H54 (cell line): ENCODE results near the gene ISG20.

Source experiments
- DNase-seq: peaks from one replicate; pipeline ENCODE4 v3.0.0; 2011; ENCODE audit warnings: low spot score, mixed read lengths; ENCODE audit not compliant: insufficient read length
- FAIRE-seq: peaks from 3 replicates; lab custom pipeline; 2011; peaks lifted over from hg19 to GRCh38; lab: Jason Lieb, UNC
- POLR2A ChIP-seq: IDR thresholded peaks from 2 replicates; pipeline ENCODE4 v1.6.1; 2011; ENCODE audit warnings: low read depth, mild to moderate bottlenecking, low read length

Gene ISG20

DNA sequence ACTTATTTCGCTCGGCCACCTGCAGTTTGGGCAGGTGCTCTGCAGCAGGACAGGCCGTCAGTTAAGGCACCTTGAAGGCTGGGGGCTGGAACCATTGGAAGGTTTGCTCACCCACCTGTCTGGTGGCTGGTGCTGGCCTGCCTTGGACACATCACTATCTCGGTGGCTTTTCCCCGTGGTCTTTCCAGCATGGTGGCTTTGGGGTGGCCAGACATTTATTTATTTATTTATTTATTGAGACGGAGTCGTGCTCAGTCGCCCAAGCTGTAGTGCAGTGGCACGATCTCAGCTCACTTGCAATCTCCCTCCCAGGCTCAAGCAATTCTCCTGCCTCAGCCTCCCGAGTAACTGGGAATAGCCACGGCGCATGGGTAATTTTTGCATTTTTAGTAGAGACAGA lies 11.7 kb downstream of the ISG20 start:
- DNase-seq: no peak
- no peak for FAIRE-seq
- TF ChIP-seq POLR2A: no peak

DNA sequence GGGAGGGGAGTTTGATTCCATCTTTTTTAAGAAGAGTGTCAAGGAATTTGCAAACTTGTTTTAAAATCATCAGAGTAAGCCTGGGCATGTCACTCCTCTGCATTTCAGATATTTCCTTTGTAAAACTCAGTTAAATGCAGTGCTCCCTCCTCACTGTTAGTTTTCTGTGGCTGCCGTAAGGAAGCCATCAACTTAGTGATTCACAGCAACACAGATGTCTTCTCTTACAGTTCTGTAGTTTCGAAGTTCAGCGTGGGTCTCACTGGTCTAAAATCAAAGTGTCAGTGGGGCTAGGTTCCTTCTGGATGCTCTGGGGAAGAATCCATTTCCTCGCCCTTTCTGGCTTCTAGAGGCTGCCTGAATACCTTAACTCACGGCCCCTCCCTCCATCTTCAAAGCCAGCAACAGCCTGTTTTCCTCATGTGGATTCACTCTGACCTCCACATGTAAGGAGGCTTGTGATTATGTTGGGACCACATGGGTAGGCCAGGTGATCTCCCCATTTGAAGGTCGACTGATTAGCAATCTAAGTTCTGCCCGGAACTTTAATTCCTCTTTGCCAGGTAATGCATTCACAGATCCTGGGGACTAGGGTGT lies 12.4 kb downstream of the ISG20 start:
- no peak for TF ChIP-seq POLR2A
- DNase-seq (no peak), FAIRE-seq (no peak)

DNA sequence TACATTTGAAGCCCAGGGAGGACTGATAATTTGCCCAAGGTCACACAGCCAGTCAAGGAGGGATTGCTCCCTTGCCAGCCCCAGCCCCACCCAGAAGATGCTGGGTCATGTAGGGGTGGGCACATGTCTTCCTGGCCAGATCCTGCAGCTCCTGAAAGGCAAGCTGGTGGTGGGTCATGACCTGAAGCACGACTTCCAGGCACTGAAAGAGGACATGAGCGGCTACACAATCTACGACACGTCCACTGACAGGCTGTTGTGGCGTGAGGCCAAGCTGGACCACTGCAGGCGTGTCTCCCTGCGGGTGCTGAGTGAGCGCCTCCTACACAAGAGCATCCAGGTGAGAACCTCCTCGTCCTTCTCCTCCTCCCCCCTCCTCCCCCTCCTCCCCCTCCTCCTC lies 13.2 kb downstream of the ISG20 start:
- no peak for FAIRE-seq
- no peak for TF ChIP-seq POLR2A
- no peak for DNase-seq

DNA sequence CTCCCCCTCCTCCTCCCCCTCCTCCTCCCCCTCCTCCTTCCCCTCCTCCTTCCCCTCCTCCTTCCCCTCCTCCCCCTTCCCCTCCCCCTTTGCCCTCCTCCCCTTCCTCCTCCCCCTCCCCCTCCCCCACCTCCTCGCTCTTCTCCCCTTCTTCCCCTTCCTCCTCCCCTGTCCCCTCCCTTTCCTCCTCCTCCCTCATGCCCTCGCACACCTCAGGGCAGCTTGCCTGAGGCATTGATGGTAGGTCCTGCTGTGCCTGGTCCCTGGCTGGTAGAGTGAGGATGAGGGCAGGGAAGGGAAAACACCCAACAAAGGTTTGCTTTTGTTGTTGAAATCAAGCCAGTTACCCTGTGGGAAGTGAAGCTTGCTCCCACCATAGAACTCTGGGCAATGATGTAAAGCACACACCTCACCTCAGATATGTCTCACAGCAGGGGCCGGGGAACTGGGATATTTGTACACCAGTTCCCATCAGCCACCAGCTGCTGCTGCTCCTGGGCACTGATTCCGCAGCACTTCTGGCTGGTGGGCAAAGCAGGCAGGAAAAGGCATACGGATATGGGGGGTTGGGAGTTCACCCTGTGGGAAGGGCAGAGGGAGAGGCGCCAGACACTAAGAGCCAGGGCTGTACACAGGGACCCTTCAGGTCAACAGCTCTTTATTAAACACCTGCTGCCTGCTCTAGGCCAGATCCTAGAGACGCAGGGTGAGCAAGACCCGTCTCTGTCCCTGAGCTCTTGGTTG lies 13.8 kb downstream of the ISG20 start:
- DNase-seq: no peak
- FAIRE-seq: no peak
- no peak for TF ChIP-seq POLR2A

DNA sequence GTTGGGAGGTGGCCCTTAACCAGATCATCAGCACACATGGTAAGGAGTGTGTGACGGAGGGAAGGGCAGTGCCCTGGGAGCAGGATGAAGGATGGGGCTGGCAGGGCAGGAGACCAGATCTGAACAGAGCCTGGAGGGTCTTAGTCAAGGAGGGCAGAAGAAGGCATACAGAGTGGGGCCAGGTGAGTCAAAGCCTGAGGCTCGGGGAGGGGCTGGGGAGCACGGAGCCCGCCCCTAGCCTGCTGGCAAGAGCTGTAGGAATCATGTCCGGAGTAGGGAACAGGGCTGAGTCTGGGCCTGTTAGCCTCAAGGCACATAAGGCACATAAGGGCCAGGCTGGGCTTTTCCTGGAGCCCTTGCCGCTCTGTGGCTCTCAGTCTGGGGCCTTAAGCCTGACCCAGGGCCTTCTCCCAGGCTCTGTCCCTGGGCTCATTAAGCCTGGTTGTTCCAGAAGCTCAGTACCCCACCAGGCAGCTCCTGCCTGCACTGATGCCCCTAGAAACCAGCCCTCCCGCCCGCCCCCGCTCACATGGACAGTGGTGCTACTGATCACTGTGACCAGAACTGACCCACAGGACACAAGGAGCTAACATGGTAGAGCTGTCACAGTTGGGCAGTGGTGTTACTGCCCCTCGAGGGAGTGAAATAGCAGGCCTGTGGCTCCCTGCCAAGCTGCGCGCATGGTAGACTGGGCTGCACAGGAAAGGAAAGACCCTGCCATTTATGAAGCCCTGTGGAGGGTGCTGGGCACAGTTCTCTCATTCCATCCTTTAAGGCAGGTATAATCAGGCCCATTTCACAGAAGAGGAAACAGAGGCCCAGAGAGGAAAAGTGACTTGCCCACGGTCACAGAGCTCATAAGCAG lies 14.6 kb downstream of the ISG20 start:
- DNase-seq (no peak), FAIRE-seq (no peak)
- no peak for TF ChIP-seq POLR2A

DNA sequence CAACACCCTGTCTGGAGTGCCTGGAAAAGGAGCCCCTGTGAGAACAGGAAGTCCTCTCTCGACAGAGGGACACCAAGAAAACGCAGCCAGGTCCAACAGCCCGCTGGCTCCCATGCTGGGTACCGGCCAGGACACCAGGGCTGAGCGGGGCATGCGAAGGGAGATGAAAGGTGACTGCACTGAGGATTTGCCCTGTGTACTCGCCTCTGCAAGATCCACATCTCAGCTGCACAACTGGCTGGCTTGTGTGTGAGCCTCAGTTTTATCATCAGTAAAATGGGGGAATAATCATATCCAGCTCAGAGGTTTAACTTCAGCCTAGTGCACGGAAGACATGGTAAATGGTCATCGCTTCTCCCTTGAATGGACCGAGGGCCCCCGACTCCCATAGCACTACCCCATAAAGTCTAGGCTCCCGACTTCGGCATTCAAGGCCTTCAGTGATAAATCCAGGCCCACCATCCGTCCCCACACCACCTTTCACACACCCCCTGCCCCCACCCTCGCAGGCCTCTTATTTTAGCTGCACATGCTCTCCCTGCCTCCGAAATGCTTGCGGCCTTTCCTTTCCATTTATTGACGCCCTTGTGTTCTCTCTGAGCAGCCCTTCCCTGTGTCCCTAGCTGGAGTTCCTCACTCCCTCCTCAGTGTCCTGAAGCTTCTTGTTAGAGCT lies 15.8 kb downstream of the ISG20 start:
- no peak for TF ChIP-seq POLR2A
- DNase-seq: no peak
- FAIRE-seq: no peak

DNA sequence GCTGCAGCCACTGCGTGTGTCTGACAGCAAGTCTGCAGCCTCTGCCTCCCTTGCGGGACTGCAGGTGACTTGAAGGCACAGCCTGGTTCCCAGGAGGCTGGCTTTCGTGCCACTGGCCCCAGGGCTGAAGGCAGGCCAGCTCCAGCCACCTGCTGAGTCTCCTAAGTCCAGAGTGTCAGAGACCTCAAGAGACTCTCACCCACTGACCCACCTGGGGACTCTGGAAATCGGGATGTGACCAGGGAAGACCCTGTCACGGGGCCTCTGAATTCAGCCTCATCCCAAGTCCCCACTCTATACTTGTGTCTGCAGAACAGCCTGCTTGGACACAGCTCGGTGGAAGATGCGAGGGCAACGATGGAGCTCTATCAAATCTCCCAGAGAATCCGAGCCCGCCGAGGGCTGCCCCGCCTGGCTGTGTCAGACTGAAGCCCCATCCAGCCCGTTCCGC lies 16.3 kb downstream of the ISG20 start:
- FAIRE-seq: no peak
- no peak for TF ChIP-seq POLR2A
- DNase-seq: no peak

DNA sequence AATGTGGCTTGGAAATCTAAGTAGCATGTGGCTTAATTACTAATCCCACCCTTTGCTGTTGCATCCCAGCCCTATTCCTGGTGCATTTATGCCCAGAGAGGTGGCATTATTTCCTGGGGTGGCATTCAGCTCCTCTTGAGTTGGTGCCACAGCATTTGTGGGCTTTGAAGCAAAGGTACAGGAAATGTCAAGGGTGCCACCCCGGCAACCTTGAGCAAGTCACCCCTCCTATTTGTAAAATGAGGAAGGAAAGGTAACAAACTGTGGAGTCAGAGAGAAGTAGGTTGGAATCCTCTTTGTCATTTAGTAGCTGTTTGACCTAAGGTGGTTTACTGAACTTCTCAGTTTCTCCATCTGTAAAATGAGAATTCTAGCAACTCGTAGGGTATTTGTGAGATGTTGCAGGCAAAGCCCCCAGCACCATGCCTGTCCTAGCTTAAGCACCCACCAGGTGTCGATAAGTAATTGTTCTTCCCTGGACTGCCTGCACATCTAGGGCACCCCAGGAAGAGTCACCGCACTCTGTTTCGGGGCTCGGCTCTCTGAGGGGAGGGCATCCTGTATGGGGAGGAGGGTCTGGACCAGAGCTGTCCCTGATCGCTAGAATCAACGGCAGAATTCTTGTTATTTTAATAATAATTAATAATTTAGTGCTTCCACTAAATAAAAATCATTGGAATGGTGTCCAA lies 17.1 kb downstream of the ISG20 start:
- DNase-seq (no peak), FAIRE-seq (no peak)

DNA sequence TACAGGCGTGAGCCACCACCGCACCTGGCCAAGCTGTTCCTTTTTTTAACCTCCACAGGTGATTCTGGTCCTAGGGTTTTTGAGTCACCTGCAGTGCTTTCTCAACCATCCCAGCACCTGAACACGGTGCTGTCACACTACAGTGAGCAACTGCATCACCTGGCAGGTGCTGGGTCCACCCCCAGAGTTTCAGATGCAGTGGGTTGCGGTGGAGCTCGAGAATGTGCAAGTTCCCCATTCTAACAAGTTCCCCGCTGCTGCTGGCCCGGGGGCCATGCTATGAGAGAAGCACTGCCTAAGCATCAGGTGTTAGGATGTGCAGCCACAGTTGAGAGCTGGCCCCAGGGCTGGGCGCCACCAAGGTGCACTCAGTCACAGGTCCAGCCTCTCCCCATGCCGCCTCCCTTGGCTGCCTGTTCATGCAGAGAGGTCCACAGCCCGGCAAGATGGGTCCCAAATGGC lies 18.0 kb downstream of the ISG20 start:
- DNase-seq (no peak), FAIRE-seq (no peak)
- no peak for TF ChIP-seq POLR2A

More for the DNA sequence above, 17.1 kb downstream of the ISG20 start:
- TF ChIP-seq POLR2A: no peak

DNA sequence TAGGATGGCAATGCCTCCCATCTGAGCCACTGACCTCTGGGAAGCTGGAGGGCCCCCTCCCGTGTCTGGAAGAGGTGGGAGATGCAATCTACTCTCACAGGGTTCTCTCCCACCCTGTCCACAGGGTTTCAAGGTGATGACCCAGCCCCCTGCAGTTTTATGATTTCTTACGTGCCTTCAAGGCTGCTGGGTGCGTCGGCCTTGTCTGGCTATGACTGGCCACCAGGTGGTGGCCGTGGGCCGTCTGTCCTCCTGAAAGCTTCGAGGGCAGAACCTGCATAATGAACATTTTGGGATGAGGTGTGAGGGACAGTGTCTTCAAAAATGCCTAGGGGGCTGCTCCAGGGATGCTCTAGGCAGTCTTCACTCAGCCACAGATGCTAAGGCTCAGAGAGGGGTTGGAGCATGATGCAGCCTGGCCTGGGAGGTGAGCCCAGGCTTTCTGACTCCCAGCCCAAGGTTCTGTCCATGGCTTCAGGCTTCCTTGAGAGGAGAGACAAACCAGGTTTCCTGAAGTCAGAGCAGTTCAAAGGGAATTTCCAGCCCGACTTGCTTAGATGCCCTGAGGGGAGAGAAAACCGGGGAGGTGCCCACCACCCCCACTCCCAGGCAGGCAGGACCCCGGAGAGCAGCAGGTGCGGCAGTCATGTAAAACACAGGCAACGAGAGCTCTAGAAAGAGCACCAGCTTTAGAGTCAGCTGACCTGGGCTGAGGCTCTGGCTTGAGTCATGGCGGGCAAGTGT lies 18.7 kb downstream of the ISG20 start:
- DNase-seq (peak; percentile 38), FAIRE-seq (no peak)
- TF ChIP-seq POLR2A: no peak

DNA sequence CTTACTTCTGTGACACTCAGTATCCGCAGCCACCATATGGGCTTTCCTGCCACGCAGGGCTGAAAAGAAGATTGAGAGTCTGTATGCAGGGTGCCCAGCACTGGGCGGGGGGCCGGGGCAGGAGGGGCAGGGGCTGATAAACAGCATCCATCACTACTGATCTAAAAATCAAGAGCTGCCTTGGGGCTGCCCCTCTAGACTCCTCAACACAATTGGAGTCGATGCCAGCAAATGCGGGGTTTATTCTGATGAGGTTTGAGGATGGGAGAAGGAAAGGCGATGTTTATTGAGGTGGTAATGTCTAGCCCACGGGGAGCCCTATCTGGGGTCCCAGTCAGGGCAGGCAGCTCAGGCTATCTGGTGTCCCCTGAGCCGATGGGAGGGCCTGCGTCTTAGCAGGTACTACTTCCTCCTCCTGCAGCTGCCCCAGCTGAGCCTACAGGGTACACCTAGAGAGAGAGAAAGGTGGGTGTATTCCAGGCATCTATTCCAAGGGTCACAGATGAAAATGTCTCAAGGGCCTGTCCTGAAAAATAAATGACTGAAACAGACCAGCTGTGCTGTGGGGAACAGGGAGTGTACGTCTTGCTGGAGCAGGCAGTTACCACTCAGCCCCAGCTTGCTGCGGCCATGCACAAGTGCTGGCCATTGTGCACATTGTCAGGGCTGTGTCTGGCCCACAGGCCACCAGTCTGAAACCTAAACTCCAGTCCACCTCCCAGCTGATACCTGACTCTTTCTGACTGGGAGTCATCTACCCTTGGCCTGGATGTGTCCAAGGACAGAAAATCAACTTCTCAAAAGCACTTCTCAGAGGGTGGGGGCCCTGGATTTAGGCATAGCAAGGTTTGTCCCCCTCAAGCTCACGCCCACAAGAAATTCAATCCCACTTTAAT lies 19.5 kb downstream of the ISG20 start:
- no peak for TF ChIP-seq POLR2A
- FAIRE-seq (no peak), DNase-seq (no peak)
